Measurements from ENCODE around the gene PBX3. TPM values are rescaled to one million over a fixed set of nuclear protein-coding genes. Genes with fewer than 3 reads are reported as not detected.

The PBX3 gene
- total RNA-seq, 3 donors from 2014 or later (not counting 1 experiment from before 2014, with no cell fraction given) = 42.1 to 46.9 (median 44.6) TPM

DNA sequence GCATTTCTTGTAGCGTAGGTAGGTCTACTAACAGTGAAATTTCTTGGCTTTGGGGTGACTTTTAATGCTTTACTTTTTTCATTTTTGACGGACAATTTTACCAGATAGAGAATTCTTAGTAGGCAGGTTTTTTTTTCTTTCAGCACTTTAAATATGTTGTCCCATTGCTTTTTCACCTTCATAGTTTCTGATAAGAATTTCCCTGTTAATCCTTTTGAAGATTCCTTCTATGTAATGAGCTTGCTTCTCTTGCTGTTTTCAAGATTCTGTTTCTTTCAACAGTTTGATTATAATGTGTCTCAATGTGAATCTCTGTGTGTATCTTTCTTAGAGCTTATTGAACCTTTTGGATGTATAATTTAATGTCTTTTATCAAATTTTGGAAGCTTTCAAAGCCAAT lies 35.5 kb downstream of the PBX3 start:
- no peaks in the 10 kb centered on the region for H3K4me1 ChIP-seq (ENCODE audit: control insufficient read depth, insufficient read depth, low read length)
- TF ChIP-seq, protein P1, sequence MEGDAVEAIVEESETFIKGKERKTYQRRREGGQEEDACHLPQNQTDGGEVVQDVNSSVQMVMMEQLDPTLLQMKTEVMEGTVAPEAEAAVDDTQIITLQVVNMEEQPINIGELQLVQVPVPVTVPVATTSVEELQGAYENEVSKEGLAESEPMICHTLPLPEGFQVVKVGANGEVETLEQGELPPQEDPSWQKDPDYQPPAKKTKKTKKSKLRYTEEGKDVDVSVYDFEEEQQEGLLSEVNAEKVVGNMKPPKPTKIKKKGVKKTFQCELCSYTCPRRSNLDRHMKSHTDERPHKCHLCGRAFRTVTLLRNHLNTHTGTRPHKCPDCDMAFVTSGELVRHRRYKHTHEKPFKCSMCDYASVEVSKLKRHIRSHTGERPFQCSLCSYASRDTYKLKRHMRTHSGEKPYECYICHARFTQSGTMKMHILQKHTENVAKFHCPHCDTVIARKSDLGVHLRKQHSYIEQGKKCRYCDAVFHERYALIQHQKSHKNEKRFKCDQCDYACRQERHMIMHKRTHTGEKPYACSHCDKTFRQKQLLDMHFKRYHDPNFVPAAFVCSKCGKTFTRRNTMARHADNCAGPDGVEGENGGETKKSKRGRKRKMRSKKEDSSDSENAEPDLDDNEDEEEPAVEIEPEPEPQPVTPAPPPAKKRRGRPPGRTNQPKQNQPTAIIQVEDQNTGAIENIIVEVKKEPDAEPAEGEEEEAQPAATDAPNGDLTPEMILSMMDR (IDR thresholded peaks at IDR 0.05) = no peak
- no peak for DNase-seq
- Mint-ChIP-seq H3K27me3 (ENCODE audit: low read depth in 2 of 2) (no peaks in the 10 kb centered on the region), H3K4me3 (no peak overlapping the region), H3K9me3 (no peaks in the 10 kb centered on the region), H3K4me1 (peaks cover 16 to 23% of the 10 kb centered on the region in 2 donors), H3K36me3 (no peaks in the 10 kb centered on the region), H3K27ac (no peak overlapping the region)
- H3K27me3 ChIP-seq (ENCODE audit: control insufficient read depth, insufficient read depth, low read length) = no peaks in the 10 kb centered on the region
- H3K27ac ChIP-seq (ENCODE audit: low read length) = no peak overlapping the region
- intact Hi-C loops (cut with micrococcal nuclease) = no loop called here
- ATAC-seq = no peak
- no peaks in the 10 kb centered on the region for H3K9me3 ChIP-seq (ENCODE audit: control insufficient read depth, insufficient read depth, low read length)
- no peaks in the 10 kb centered on the region for H3K36me3 ChIP-seq (ENCODE audit: control insufficient read depth, insufficient read depth, low read length)
- 100% methylated on average over 1 of the region's 2 CpGs for WGBS (ENCODE audit: insufficient coverage)
- H3K4me3 ChIP-seq (ENCODE audit: low read length) = no peak overlapping the region

DNA sequence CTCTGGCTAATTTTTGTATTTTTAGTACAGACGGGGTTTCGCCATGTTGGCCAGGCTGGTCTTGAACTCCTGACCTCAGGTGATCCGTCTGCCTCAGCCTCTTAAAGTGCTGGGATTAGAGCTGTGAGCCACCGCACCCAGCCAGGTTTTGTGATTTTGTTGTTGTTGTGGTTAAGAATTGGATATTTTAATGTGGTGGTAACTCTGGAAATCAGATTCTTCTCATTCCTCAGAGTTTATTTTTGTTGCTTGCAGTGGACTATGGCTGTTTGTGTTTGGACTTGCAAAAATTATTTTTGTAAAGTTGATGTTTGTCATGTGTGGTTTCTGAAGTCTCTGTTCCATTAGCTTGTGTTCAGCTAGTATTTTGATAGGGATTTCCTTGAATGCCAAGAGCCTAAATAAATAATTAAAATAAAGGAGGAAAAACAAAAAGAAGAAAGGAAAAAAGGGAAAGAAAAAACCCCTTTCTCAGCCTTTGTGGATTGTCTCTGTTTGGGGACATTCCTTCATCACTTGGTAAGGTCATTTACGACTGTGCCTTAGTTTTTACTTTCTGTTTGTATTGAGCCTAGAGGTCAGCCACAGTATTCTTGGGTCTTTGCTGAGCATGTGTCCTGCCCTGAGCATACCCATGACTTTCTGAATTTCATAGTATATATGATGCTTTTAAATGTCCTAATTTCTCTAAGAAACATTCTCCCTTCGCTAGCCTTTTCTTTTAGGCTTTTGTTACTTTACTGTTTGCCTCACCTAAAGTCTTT lies 37.3 kb downstream of the PBX3 start:
- Histone ChIP-seq H3K36me3 (ENCODE audit: control insufficient read depth, insufficient read depth, low read length) (no peaks in the 10 kb centered on the region), H3K4me1 (ENCODE audit: control insufficient read depth, insufficient read depth, low read length) (no peaks in the 10 kb centered on the region), H3K4me3 (ENCODE audit: low read length) (no peak overlapping the region), H3K27ac (ENCODE audit: low read length) (no peak overlapping the region), H3K9me3 (ENCODE audit: control insufficient read depth, insufficient read depth, low read length) (no peaks in the 10 kb centered on the region), H3K27me3 (ENCODE audit: control insufficient read depth, insufficient read depth, low read length) (no peaks in the 10 kb centered on the region)
- TF ChIP-seq, protein P1 (IDR thresholded peaks at IDR 0.05) = no peak
- Mint-ChIP-seq H3K4me1 (peaks cover 24 to 32% of the 10 kb centered on the region in 2 donors), H3K27ac (peak overlapping the region in 1 of 2 donors; percentile 56), H3K36me3 (no peaks in the 10 kb centered on the region), H3K4me3 (no peak overlapping the region), H3K27me3 (ENCODE audit: low read depth in 2 of 2) (no peaks in the 10 kb centered on the region), H3K9me3 (no peaks in the 10 kb centered on the region)
- 96% methylated on average over 5 of the region's 6 CpGs for WGBS (ENCODE audit: insufficient coverage)
- DNase-seq = no peak
- no peak for ATAC-seq
- intact Hi-C loops (cut with micrococcal nuclease) = no loop called here

DNA sequence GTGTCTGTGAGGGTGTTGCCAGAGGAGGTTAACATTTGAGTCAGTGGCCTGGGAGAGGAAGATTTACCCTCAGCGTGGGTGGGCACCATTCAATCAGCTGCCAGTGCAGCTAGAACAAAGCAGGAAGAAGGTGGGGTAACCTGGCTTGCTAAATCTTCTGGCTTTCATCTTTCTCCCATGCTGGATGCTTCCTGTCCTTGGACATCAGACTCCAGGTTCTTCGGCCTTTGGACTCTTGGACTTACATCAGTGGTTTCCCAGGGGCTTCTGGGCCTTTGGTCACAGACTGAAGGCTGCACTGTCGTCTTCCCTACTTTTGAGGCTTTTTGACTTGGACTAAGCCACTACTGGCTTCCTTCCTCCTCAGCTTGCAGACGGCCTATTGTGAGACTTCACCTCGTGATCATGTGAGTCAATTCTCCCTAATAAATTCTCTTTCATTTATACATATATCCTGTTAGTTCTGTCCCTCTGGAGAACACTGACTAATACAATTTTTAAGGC lies 38.1 kb downstream of the PBX3 start:
- H3K9me3 Mint-ChIP-seq = no peaks in the 10 kb centered on the region
- no peaks in the 10 kb centered on the region for H3K36me3 Mint-ChIP-seq

More for the DNA sequence above, 38.1 kb downstream of the PBX3 start:
- Histone ChIP-seq H3K9me3 (ENCODE audit: control insufficient read depth, insufficient read depth, low read length) (no peaks in the 10 kb centered on the region), H3K4me1 (ENCODE audit: control insufficient read depth, insufficient read depth, low read length) (no peaks in the 10 kb centered on the region), H3K4me3 (ENCODE audit: low read length) (no peak overlapping the region), H3K27me3 (ENCODE audit: control insufficient read depth, insufficient read depth, low read length) (no peaks in the 10 kb centered on the region), H3K27ac (ENCODE audit: low read length) (no peak overlapping the region), H3K36me3 (ENCODE audit: control insufficient read depth, insufficient read depth, low read length) (no peaks in the 10 kb centered on the region)
- Mint-ChIP-seq H3K4me1 (peaks cover 24 to 32% of the 10 kb centered on the region in 2 donors), H3K27ac (peak overlapping the region in 1 of 2 donors; percentile 56), H3K27me3 (ENCODE audit: low read depth in 2 of 2) (no peaks in the 10 kb centered on the region), H3K4me3 (no peak overlapping the region)
- TF ChIP-seq, protein P1 (IDR thresholded peaks at IDR 0.05) = no peak
- 55% methylated on average over 5 of the region's 5 CpGs for WGBS (ENCODE audit: insufficient coverage)
- DNase-seq = peak in 1 of 2 donors; percentile 8
- ATAC-seq = no peak
- intact Hi-C loops (cut with micrococcal nuclease) = no loop called here

Data from natural killer cell (primary cell).